ENCODE results near the gene LAMC1.

- no peak for TF ChIP-seq CTCF (IDR thresholded peaks at IDR 0.05)
- no peak for TF ChIP-seq EZH2 (IDR thresholded peaks at IDR 0.05; ENCODE audit: borderline replicate concordance, insufficient read depth, low read depth, low read length, poor library complexity, severe bottlenecking)
Observed at GRCh38 chr1:183179033-183179432, 155.8 kb downstream of the LAMC1 start.

All from B cell (primary cell).